ENCODE measurements around the gene NAT16. TPM values are rescaled to one million over a fixed set of nuclear protein-coding genes. Genes with fewer than 3 reads are reported as not detected.
A peak's percentile ranks its signal among the peaks of the same experiment; 100 is the strongest.

Gene NAT16
- total and polyA plus RNA-seq, 2 of the 13 experiments (the other 11 are each of a cell fraction or from before 2014, with no cell fraction given) = 0.04 TPM; not detected in 1

GRCh38 chr7:101126651-101127459, 53.2 kb downstream of the NAT16 start, which contains the start of gene SERPINE1 (continued):
- TF ChIP-seq PAXIP1 (CRISPR knock-in tag; conservative IDR thresholded peaks at IDR 0.05) = peak; percentile 86
- no peak for TF ChIP-seq CENPT (CRISPR knock-in tag; IDR thresholded peaks at IDR 0.05; ENCODE audit: low read depth)
- TF ChIP-seq AGO1 (IDR thresholded peaks at IDR 0.05; ENCODE audit: low read depth, low read length, poor library complexity, severe bottlenecking) = no peak
- no peak for TF ChIP-seq SNRNP70 (IDR thresholded peaks at IDR 0.05; ENCODE audit: low read depth, low read length)
- no peak for TF ChIP-seq NFYC (CRISPR knock-in tag; IDR thresholded peaks at IDR 0.05)
- no peak for TF ChIP-seq ZNF484 (CRISPR knock-in tag; IDR thresholded peaks at IDR 0.05; ENCODE audit: borderline replicate concordance, low read depth)
- no peak for TF ChIP-seq CAMTA2 (CRISPR knock-in tag; IDR thresholded peaks at IDR 0.05; ENCODE audit: borderline replicate concordance)
- no peak for TF ChIP-seq PTBP1 (IDR thresholded peaks at IDR 0.05; ENCODE audit: low read depth, low read length, poor library complexity, severe bottlenecking)
- TF ChIP-seq ZNF136 (CRISPR knock-in tag; IDR thresholded peaks at IDR 0.05; ENCODE audit: low read depth) = peak; percentile 95
- peak; percentile 67 for TF ChIP-seq AHDC1 (CRISPR knock-in tag; IDR thresholded peaks at IDR 0.05; ENCODE audit: borderline replicate concordance)
- 0 out of 4 replicates have a peak, but pooled peaks of 1 of the 2 experiments have one; percentile 9 for TF ChIP-seq KLF16 (CRISPR knock-in tag; IDR thresholded peaks at IDR 0.05)
- peak; percentile 78 for TF ChIP-seq XRCC5 (optimal IDR thresholded peaks at IDR 0.05; ENCODE audit: low read length)
- TF ChIP-seq ZBTB42 (CRISPR knock-in tag; IDR thresholded peaks at IDR 0.05) = no peak
- TF ChIP-seq SRSF4 (IDR thresholded peaks at IDR 0.05; ENCODE audit: low read depth, low read length, poor library complexity, severe bottlenecking) = no peak
- no peak for TF ChIP-seq HES4 (CRISPR knock-in tag; IDR thresholded peaks at IDR 0.05; ENCODE audit: borderline replicate concordance)
- no peak for TF ChIP-seq ZNF672 (CRISPR knock-in tag; IDR thresholded peaks at IDR 0.05)
- TF ChIP-seq ZNF605 (CRISPR knock-in tag; IDR thresholded peaks at IDR 0.05) = peak; percentile 0
- no peak for TF ChIP-seq ZNF792 (CRISPR knock-in tag; IDR thresholded peaks at IDR 0.05)
- TF ChIP-seq BRF2 (CRISPR knock-in tag; IDR thresholded peaks at IDR 0.05) = peak; percentile 55; the same call in 1 of the 2 replicates
